SU-DHL-6 (cell line): ENCODE measurements around the gene TDRD6.
A peak's percentile ranks its signal among the peaks of the same experiment; 100 is the strongest.

Experiments used
- H2AFZ ChIP-seq: fragments of 200-600 bp; sonication (generic); 2 replicates; pipeline ENCODE4 v1.6.1; 2014; ENCODE audit warnings: low read depth, mild to moderate bottlenecking, moderate library complexity, mixed read lengths, antibody characterized with exemption, low read length; ENCODE audit not compliant: severe bottlenecking
- H3F3A ChIP-seq: fragments of 200-600 bp; shearing (Covaris generic); 2 replicates; pipeline ENCODE4 v1.6.0; 2016; ENCODE audit warnings: antibody characterized with exemption, mild to moderate bottlenecking; ENCODE audit not compliant: insufficient read depth
- H3K27ac ChIP-seq: fragments of 200-600 bp; sonication (generic); 2 replicates; pipeline ENCODE4 v1.5.1; 2016; ENCODE audit warnings: low read depth, mild to moderate bottlenecking, low read length, moderate library complexity, mixed read lengths
- H3K27me3 ChIP-seq: fragments of 200-600 bp; sonication (generic), shearing (Covaris generic); 2 replicates; pipeline ENCODE4 v1.6.0; 2014; ENCODE audit warnings: mild to moderate bottlenecking, low read length
- H3K36me3 ChIP-seq: fragments of 200-600 bp; sonication (generic); 2 replicates; pipeline ENCODE4 v1.6.1; 2014; ENCODE audit warnings: mild to moderate bottlenecking, low read length, mixed read lengths
- H3K4me2 ChIP-seq: fragments of 300-600, 200-600 bp; shearing (Covaris generic), sonication (generic); 2 replicates; pipeline ENCODE4 v1.6.0; 2014; ENCODE audit warnings: low read length, low read depth, mild to moderate bottlenecking; ENCODE audit not compliant: poor library complexity, severe bottlenecking
- H3K4me3 ChIP-seq: fragments of 200-600 bp; sonication (generic); 2 replicates; pipeline ENCODE4 v1.5.1; 2014; ENCODE audit warnings: antibody characterized with exemption, low read length, mild to moderate bottlenecking, mixed read lengths; ENCODE audit not compliant: insufficient read depth, poor library complexity, severe bottlenecking
- H3K79me2 ChIP-seq: fragments of 200-600 bp; sonication (generic); 2 replicates; pipeline ENCODE4 v1.6.1; 2014; ENCODE audit warnings: mild to moderate bottlenecking, low read length, moderate library complexity; ENCODE audit not compliant: insufficient read depth
- H3K9ac ChIP-seq: fragments of 200-600 bp; sonication (generic); 2 replicates; pipeline ENCODE4 v1.7.0; 2014; ENCODE audit warnings: mild to moderate bottlenecking, low read length
- H3K9me2 ChIP-seq: fragments of 200-600 bp; sonication (generic); replicated peaks from 2 replicates; pipeline ENCODE4 v1.6.1; 2014; ENCODE audit warnings: low read length; ENCODE audit not compliant: insufficient read depth
- H3K9me3 ChIP-seq: fragments of 200-600 bp; sonication (generic); 2 replicates; pipeline ENCODE4 v1.6.1; 2014; ENCODE audit warnings: low read length, mixed read lengths; ENCODE audit not compliant: insufficient read depth
- H4K20me1 ChIP-seq: fragments of 200-600 bp; sonication (generic); 2 replicates; pipeline ENCODE4 v1.6.1; 2014; ENCODE audit warnings: low read depth, mild to moderate bottlenecking, antibody characterized with exemption, low read length, moderate library complexity, mixed read lengths
- CTCF ChIP-seq: fragments of 200-600 bp; sonication (generic); IDR thresholded peaks from one replicate; pipeline ENCODE4 v1.5.1; 2017; ENCODE audit warnings: antibody characterized with exemption, mild to moderate bottlenecking, low read length, moderate library complexity; ENCODE audit not compliant: insufficient read depth, poor library complexity, severe bottlenecking
- EZH2phosphoT487 ChIP-seq: fragments of 200-600 bp; sonication (generic), shearing (Covaris generic); conservative IDR thresholded peaks from 2 replicates; pipeline ENCODE4 v1.6.1; 2018; ENCODE audit warnings: mild to moderate bottlenecking, antibody characterized with exemption, low read length, moderate library complexity, mixed read lengths

TDRD6 gene

GRCh38 chr6:46651006-46651405 is 36.7 kb upstream of the TDRD6 start:
- Histone ChIP-seq H3K36me3 (peaks cover 39% of the 10 kb centered on the region), H2AFZ (no peak overlapping the region), H3K4me2 (peak overlapping the region; percentile 92), H3K9me3 (no peaks in the 10 kb centered on the region), H3K9me2 (no peaks in the 10 kb centered on the region), H3K4me3 (peak overlapping the region; percentile 79), H4K20me1 (no peaks in the 10 kb centered on the region), H3F3A (peaks cover 64% of the 10 kb centered on the region), H3K27ac (peak overlapping the region; percentile 96), H3K79me2 (peaks cover 92% of the 10 kb centered on the region), H3K9ac (peak overlapping the region; percentile 82), H3K27me3 (no peaks in the 10 kb centered on the region)
- no peak for TF ChIP-seq EZH2phosphoT487
- no peak for TF ChIP-seq CTCF

GRCh38 chr6:46651816-46652215 is 35.9 kb upstream of the TDRD6 start:
- peak overlapping the region; percentile 79 for H3K4me3 ChIP-seq
- H3K9ac ChIP-seq: peak overlapping the region; percentile 82
- H3K27ac ChIP-seq: peak overlapping the region; percentile 96
- H3K9me2 ChIP-seq: no peaks in the 10 kb centered on the region
- no peaks in the 10 kb centered on the region for H3K9me3 ChIP-seq
- H3F3A ChIP-seq: peaks cover 56% of the 10 kb centered on the region
- TF ChIP-seq CTCF (no peak), EZH2phosphoT487 (no peak)
- no peak overlapping the region for H2AFZ ChIP-seq
- H3K79me2 ChIP-seq: peaks cover 92% of the 10 kb centered on the region
- no peaks in the 10 kb centered on the region for H4K20me1 ChIP-seq
- H3K4me2 ChIP-seq: peak overlapping the region; percentile 92
- peaks cover 37% of the 10 kb centered on the region for H3K36me3 ChIP-seq
- H3K27me3 ChIP-seq: no peaks in the 10 kb centered on the region

- Histone ChIP-seq H3K27ac (peak overlapping the region; percentile 96), H4K20me1 (no peaks in the 10 kb centered on the region), H3K9me3 (no peaks in the 10 kb centered on the region), H2AFZ (no peak overlapping the region), H3F3A (peaks cover 52% of the 10 kb centered on the region), H3K79me2 (peaks cover 92% of the 10 kb centered on the region), H3K36me3 (peaks cover 36% of the 10 kb centered on the region), H3K9ac (peak overlapping the region; percentile 82), H3K4me2 (peak overlapping the region; percentile 92), H3K9me2 (no peaks in the 10 kb centered on the region), H3K27me3 (no peaks in the 10 kb centered on the region), H3K4me3 (peak overlapping the region; percentile 79)
- no peak for TF ChIP-seq CTCF
- TF ChIP-seq EZH2phosphoT487: no peak
Measured at GRCh38 chr6:46652232-46652602, 35.5 kb upstream of the TDRD6 start.
